ENCODE measurements around the gene ACR.

Gene ACR

DNA sequence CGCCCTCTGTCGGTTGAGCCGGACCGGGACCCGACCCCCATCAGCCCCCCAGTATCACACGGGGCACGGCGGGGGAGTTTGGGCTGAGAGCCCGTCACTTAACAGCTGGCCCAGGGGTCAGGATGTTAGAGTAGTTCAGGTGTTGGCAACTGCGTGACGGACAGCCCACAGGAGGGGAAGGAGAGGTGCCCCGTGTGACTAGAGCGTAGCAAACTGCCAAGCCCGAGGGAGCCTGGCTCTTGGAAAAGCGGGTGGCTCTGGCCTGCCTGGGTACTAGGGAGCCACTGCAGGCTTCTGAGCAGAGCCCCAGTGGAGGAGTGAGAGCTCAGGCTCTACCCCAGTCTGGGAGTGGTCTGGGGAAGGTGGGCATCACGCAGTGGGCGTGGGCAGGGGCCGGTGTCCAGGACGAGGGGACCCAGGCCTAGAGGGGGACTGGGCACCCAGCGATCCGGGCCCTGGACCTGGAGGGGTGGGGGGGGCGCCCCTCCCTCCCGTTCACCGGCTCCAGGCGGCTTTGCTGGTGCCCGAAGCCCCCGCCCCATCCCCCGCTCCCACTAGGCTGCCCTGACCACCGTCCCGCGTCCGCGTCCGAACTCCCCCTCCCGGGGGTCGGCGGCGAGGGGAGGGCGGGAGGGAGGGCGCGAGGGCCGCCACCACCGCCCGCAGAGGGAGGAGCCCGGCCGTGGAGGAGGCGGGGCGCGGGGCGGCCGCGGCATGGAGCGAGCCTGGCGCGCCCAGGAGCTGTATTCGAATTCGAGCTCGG is 41.0 kb upstream of the ACR start:
- peak overlapping the region; percentile 56 for H4K8ac ChIP-seq (ENCODE audit: low read depth, low read length)
- no peak overlapping the region for H3K4me3 ChIP-seq (ENCODE audit: low read depth, low read length)
- H3K23ac ChIP-seq (ENCODE audit: low read length): no peak overlapping the region
- H3K4me2 ChIP-seq (ENCODE audit: low read length): peak overlapping the region; percentile 54
- H3K4me1 ChIP-seq (ENCODE audit: control insufficient read depth in 1 of 2, insufficient read depth in 2 of 2, low read length in 2 of 2): peaks cover 5 to 8% of the 10 kb centered on the region in 2 experiments
- H2BK12ac ChIP-seq (ENCODE audit: low read length): no peak overlapping the region
- H2BK5ac ChIP-seq (ENCODE audit: low read depth, low read length, poor library complexity): no peak overlapping the region
- H3K9me3 ChIP-seq (ENCODE audit: insufficient read depth, low read depth, low read length): peaks cover 2% of the 10 kb centered on the region
- H3K79me1 ChIP-seq (ENCODE audit: low read length): no peaks in the 10 kb centered on the region
- H4K12ac ChIP-seq (ENCODE audit: low read depth, low read length): peak overlapping the region; percentile 12
- no peak overlapping the region for H3K4ac ChIP-seq (ENCODE audit: low read depth, low read length)
- H3K27me3 ChIP-seq (ENCODE audit: insufficient read depth, low read length): peaks cover 5% of the 10 kb centered on the region
- no peak overlapping the region for H2AK5ac ChIP-seq (ENCODE audit: low read length)
- DNase-seq: peak in 1 of 2 donors; percentile 21
- no peaks in the 10 kb centered on the region for H3K79me2 ChIP-seq (ENCODE audit: control insufficient read depth, insufficient read depth, low read length, poor library complexity)
- H2BK120ac ChIP-seq (ENCODE audit: insufficient read depth, low read length, poor library complexity): no peak overlapping the region
- no CpG with 5 or more reads among the region's 58 CpGs for WGBS (ENCODE audit: extremely low coverage, insufficient coverage, insufficient read length)
- H4K91ac ChIP-seq (ENCODE audit: low read depth, low read length): no peak overlapping the region
- no peak overlapping the region for H3K14ac ChIP-seq (ENCODE audit: low read length)
- H3K9ac ChIP-seq (ENCODE audit: low read length): no peak overlapping the region
- H2AFZ ChIP-seq (ENCODE audit: insufficient read depth, low read length, poor library complexity): no peak overlapping the region
- H3K36me3 ChIP-seq (ENCODE audit: control insufficient read depth in 1 of 2, insufficient read depth in 2 of 2, low read length in 2 of 2): no peaks in the 10 kb centered on the region
- H3K18ac ChIP-seq (ENCODE audit: low read length): peak overlapping the region; percentile 17
- no peak overlapping the region for H3K27ac ChIP-seq (ENCODE audit: low read depth, low read length)

DNA sequence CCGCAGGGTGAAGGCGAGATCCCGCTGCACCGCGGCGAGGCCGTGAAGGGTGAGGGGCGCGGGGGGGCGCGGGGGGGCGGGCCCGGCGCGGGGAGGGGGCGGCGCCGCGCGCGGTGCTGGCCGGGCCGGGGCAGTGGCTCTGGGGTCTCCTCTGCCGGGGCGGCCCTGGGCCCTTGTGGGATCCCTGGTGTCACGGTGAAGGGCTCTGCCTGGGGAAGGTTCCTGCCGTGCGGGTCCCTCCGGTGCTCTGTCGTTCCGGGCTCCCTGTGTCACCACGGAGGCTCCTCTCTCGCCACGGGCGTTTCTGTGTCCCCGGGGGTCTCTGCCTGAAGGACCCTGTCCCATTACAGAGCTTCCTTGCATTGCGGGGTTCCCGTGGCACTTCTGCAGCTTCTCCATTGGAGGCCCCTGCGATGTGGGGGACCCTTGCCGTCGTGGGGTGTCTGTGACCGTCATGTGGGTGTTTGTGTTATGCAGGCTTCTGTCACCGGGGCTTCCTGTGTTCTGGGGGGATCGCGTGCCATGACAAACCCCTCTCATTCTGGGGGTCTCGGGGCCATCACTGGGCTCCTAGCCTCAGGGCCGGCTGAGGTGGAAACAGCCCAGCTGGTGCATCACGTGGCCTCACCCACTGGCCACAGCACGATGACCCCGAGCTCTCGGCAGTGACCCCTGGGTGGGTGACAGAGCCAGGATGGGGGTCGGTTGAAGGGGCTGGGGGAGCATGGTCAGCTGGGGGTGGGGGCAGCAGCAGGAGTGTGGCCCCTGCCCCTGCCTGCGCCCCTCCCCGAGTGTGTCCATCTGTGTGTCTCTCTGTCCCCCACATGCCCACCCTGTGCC is 40.1 kb upstream of the ACR start:
- no peak overlapping the region for H3K18ac ChIP-seq (ENCODE audit: low read length)
- no peak overlapping the region for H3K4me3 ChIP-seq (ENCODE audit: low read depth, low read length)
- no peak for DNase-seq
- H2AK5ac ChIP-seq (ENCODE audit: low read length): no peak overlapping the region
- no peak overlapping the region for H2BK12ac ChIP-seq (ENCODE audit: low read length)
- H3K9me3 ChIP-seq (ENCODE audit: insufficient read depth, low read depth, low read length): peaks cover 2% of the 10 kb centered on the region
- no CpG with 5 or more reads among the region's 54 CpGs for WGBS (ENCODE audit: extremely low coverage, insufficient coverage, insufficient read length)
- no peaks in the 10 kb centered on the region for H3K79me2 ChIP-seq (ENCODE audit: control insufficient read depth, insufficient read depth, low read length, poor library complexity)
- no peak overlapping the region for H3K9ac ChIP-seq (ENCODE audit: low read length)
- H3K27me3 ChIP-seq (ENCODE audit: insufficient read depth, low read length): peaks cover 5% of the 10 kb centered on the region
- no peak overlapping the region for H3K14ac ChIP-seq (ENCODE audit: low read length)
- H2BK5ac ChIP-seq (ENCODE audit: low read depth, low read length, poor library complexity): no peak overlapping the region
- no peaks in the 10 kb centered on the region for H3K36me3 ChIP-seq (ENCODE audit: control insufficient read depth in 1 of 2, insufficient read depth in 2 of 2, low read length in 2 of 2)
- no peak overlapping the region for H4K8ac ChIP-seq (ENCODE audit: low read depth, low read length)
- no peak overlapping the region for H4K91ac ChIP-seq (ENCODE audit: low read depth, low read length)
- no peak overlapping the region for H3K4ac ChIP-seq (ENCODE audit: low read depth, low read length)
- no peak overlapping the region for H2AFZ ChIP-seq (ENCODE audit: insufficient read depth, low read length, poor library complexity)
- no peaks in the 10 kb centered on the region for H3K79me1 ChIP-seq (ENCODE audit: low read length)
- H2BK120ac ChIP-seq (ENCODE audit: insufficient read depth, low read length, poor library complexity): no peak overlapping the region
- H3K4me2 ChIP-seq (ENCODE audit: low read length): peak overlapping the region; percentile 54
- no peak overlapping the region for H4K12ac ChIP-seq (ENCODE audit: low read depth, low read length)
- H3K23ac ChIP-seq (ENCODE audit: low read length): no peak overlapping the region
- H3K4me1 ChIP-seq (ENCODE audit: control insufficient read depth in 1 of 2, insufficient read depth in 2 of 2, low read length in 2 of 2): peaks cover 5 to 8% of the 10 kb centered on the region in 2 experiments
- H3K27ac ChIP-seq (ENCODE audit: low read depth, low read length): no peak overlapping the region

DNA sequence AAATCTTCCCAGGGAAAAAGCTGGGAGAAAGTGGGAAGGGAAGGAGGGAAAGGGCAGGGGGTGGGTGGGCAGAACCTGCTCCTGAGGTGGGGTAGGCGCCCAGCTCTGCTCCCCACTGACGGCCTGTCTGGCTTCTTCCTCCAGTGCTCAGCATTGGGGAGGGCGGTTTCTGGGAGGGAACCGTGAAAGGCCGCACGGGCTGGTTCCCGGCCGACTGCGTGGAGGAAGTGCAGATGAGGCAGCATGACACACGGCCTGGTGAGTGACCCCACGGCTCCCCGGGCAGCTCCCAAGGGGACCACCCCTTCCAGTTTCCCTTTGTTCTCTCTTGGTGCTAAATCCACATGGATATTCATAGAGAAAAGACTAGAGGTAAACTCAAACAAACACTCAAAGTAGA is 39.5 kb upstream of the ACR start:
- Histone ChIP-seq H3K9me3 (ENCODE audit: insufficient read depth, low read depth, low read length) (peaks cover 2% of the 10 kb centered on the region), H3K79me1 (ENCODE audit: low read length) (no peaks in the 10 kb centered on the region), H4K91ac (ENCODE audit: low read depth, low read length) (no peak overlapping the region), H3K79me2 (ENCODE audit: control insufficient read depth, insufficient read depth, low read length, poor library complexity) (no peaks in the 10 kb centered on the region), H3K4ac (ENCODE audit: low read depth, low read length) (no peak overlapping the region), H4K8ac (ENCODE audit: low read depth, low read length) (no peak overlapping the region), H3K4me3 (ENCODE audit: low read depth, low read length) (no peak overlapping the region), H2BK120ac (ENCODE audit: insufficient read depth, low read length, poor library complexity) (no peak overlapping the region), H2BK5ac (ENCODE audit: low read depth, low read length, poor library complexity) (no peak overlapping the region), H4K12ac (ENCODE audit: low read depth, low read length) (no peak overlapping the region), H2AFZ (ENCODE audit: insufficient read depth, low read length, poor library complexity) (no peak overlapping the region), H2AK5ac (ENCODE audit: low read length) (no peak overlapping the region), H3K27me3 (ENCODE audit: insufficient read depth, low read length) (peaks cover 5% of the 10 kb centered on the region), H3K9ac (ENCODE audit: low read length) (no peak overlapping the region), H3K14ac (ENCODE audit: low read length) (no peak overlapping the region), H3K36me3 (ENCODE audit: control insufficient read depth in 1 of 2, insufficient read depth in 2 of 2, low read length in 2 of 2) (no peaks in the 10 kb centered on the region), H3K23ac (ENCODE audit: low read length) (no peak overlapping the region), H3K4me2 (ENCODE audit: low read length) (no peak overlapping the region), H3K27ac (ENCODE audit: low read depth, low read length) (no peak overlapping the region), H2BK12ac (ENCODE audit: low read length) (no peak overlapping the region), H3K18ac (ENCODE audit: low read length) (no peak overlapping the region), H3K4me1 (ENCODE audit: control insufficient read depth in 1 of 2, insufficient read depth in 2 of 2, low read length in 2 of 2) (peaks cover 5 to 8% of the 10 kb centered on the region in 2 experiments)
- WGBS (ENCODE audit: extremely low coverage, insufficient coverage, insufficient read length): no CpG with 5 or more reads among the region's 12 CpGs
- DNase-seq: no peak

DNA sequence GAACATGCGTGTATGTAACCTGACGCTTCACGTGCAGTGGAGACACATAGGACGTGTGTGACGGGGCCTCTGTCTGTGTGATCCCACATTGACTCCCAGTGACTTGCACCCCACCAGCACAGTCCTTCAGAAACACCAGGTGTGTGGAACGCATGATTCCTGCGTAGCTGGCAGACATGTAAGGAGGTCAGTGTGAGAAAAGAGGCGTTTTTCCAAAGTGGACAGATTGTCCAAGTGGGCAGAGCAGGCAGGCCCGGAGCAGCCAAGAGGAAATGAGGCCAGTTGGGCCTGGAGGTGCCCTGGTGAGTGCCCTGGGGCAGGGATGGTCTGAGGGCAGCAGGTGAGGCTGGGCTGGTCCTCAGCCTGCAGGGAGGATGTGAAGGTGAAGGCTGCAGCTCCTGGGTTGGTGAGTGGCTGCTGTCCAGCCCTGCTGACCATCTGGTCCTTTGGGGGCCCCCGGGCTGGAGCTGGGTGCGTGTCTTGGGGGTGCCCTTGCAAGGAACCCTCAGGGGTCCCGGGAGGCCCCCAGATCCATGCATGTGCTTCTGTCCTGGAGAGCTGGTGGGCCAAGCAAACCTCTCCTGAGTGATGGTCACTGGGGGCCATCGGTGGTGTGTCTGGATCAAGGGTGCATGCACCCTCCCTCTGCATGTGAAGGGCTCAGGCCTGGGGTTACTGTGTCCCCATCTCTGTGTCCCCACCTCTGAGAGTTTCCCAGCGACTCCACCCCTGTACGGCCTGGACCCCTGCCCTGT is 38.8 kb upstream of the ACR start:
- no peak overlapping the region for H4K91ac ChIP-seq (ENCODE audit: low read depth, low read length)
- H3K79me1 ChIP-seq (ENCODE audit: low read length): no peaks in the 10 kb centered on the region

More for the DNA sequence above, 38.8 kb upstream of the ACR start:
- WGBS (ENCODE audit: extremely low coverage, insufficient coverage, insufficient read length): no CpG with 5 or more reads among the region's 15 CpGs
- Histone ChIP-seq H3K4me3 (ENCODE audit: low read depth, low read length) (no peak overlapping the region), H2BK120ac (ENCODE audit: insufficient read depth, low read length, poor library complexity) (no peak overlapping the region), H2BK5ac (ENCODE audit: low read depth, low read length, poor library complexity) (no peak overlapping the region), H2BK12ac (ENCODE audit: low read length) (no peak overlapping the region), H3K4me2 (ENCODE audit: low read length) (no peak overlapping the region), H4K12ac (ENCODE audit: low read depth, low read length) (no peak overlapping the region), H3K18ac (ENCODE audit: low read length) (no peak overlapping the region), H3K14ac (ENCODE audit: low read length) (no peak overlapping the region), H3K23ac (ENCODE audit: low read length) (no peak overlapping the region), H3K4me1 (ENCODE audit: control insufficient read depth in 1 of 2, insufficient read depth in 2 of 2, low read length in 2 of 2) (peaks cover 5 to 8% of the 10 kb centered on the region in 2 experiments), H2AK5ac (ENCODE audit: low read length) (no peak overlapping the region), H3K4ac (ENCODE audit: low read depth, low read length) (no peak overlapping the region), H4K8ac (ENCODE audit: low read depth, low read length) (no peak overlapping the region), H3K9me3 (ENCODE audit: insufficient read depth, low read depth, low read length) (peaks cover 2% of the 10 kb centered on the region), H3K27ac (ENCODE audit: low read depth, low read length) (no peak overlapping the region), H3K9ac (ENCODE audit: low read length) (no peak overlapping the region), H3K36me3 (ENCODE audit: control insufficient read depth in 1 of 2, insufficient read depth in 2 of 2, low read length in 2 of 2) (no peaks in the 10 kb centered on the region), H3K27me3 (ENCODE audit: insufficient read depth, low read length) (peaks cover 5% of the 10 kb centered on the region), H2AFZ (ENCODE audit: insufficient read depth, low read length, poor library complexity) (no peak overlapping the region), H3K79me2 (ENCODE audit: control insufficient read depth, insufficient read depth, low read length, poor library complexity) (no peaks in the 10 kb centered on the region)
- DNase-seq: no peak
